Measurements from ENCODE around the gene ZNF189.
A peak's percentile ranks its signal among the peaks of the same experiment; 100 is the strongest.

ZNF189 gene

GRCh38 chr9:101394687-101395086 lies 4.0 kb upstream of the ZNF189 start:
- Histone ChIP-seq H3F3A (ENCODE audit: control insufficient read depth, insufficient read depth) (no peaks in the 10 kb centered on the region), H4K20me1 (ENCODE audit: control insufficient read depth, insufficient read depth, low read depth, low read length) (no peaks in the 10 kb centered on the region), H3K4me2 (ENCODE audit: low read length) (no peak overlapping the region), H3K79me2 (ENCODE audit: control insufficient read depth, low read length) (peaks cover 89% of the 10 kb centered on the region), H3K27ac (ENCODE audit: low read depth, low read length) (no peak overlapping the region), H3K9me3 (ENCODE audit: control insufficient read depth, insufficient read depth, low read length) (peaks cover 27% of the 10 kb centered on the region; the same call in 1 of the 2 replicates), H3K36me3 (ENCODE audit: control insufficient read depth, low read length) (peaks cover 85% of the 10 kb centered on the region), H3K9me2 (replicated peaks; ENCODE audit: control insufficient read depth, low read length) (no peaks in the 10 kb centered on the region), H3K27me3 (ENCODE audit: control insufficient read depth, low read length) (no peaks in the 10 kb centered on the region), H3K4me1 (ENCODE audit: control insufficient read depth, low read length) (peaks cover 11% of the 10 kb centered on the region), H3K4me3 (ENCODE audit: low read length) (no peak overlapping the region)
- TF ChIP-seq, protein P1, sequence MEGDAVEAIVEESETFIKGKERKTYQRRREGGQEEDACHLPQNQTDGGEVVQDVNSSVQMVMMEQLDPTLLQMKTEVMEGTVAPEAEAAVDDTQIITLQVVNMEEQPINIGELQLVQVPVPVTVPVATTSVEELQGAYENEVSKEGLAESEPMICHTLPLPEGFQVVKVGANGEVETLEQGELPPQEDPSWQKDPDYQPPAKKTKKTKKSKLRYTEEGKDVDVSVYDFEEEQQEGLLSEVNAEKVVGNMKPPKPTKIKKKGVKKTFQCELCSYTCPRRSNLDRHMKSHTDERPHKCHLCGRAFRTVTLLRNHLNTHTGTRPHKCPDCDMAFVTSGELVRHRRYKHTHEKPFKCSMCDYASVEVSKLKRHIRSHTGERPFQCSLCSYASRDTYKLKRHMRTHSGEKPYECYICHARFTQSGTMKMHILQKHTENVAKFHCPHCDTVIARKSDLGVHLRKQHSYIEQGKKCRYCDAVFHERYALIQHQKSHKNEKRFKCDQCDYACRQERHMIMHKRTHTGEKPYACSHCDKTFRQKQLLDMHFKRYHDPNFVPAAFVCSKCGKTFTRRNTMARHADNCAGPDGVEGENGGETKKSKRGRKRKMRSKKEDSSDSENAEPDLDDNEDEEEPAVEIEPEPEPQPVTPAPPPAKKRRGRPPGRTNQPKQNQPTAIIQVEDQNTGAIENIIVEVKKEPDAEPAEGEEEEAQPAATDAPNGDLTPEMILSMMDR (IDR thresholded peaks at IDR 0.05; ENCODE audit: low read depth, low read length, poor library complexity, severe bottlenecking), result no peak
- no peak for TF ChIP-seq EZH2phosphoT487 (IDR thresholded peaks at IDR 0.05; ENCODE audit: borderline replicate concordance, low read length)

- peaks cover 87% of the 10 kb centered on the region for H3K79me2 ChIP-seq (ENCODE audit: control insufficient read depth, low read length)
- no peaks in the 10 kb centered on the region for H3K27me3 ChIP-seq (ENCODE audit: control insufficient read depth, low read length)
- H3K36me3 ChIP-seq (ENCODE audit: control insufficient read depth, low read length), result peaks cover 85% of the 10 kb centered on the region
- H3K4me2 ChIP-seq (ENCODE audit: low read length), result peak overlapping the region; percentile 83
- peaks cover 27% of the 10 kb centered on the region; the same call in 1 of the 2 replicates for H3K9me3 ChIP-seq (ENCODE audit: control insufficient read depth, insufficient read depth, low read length)
- no peaks in the 10 kb centered on the region for H3F3A ChIP-seq (ENCODE audit: control insufficient read depth, insufficient read depth)
- H3K9me2 ChIP-seq (replicated peaks; ENCODE audit: control insufficient read depth, low read length), result no peaks in the 10 kb centered on the region
- peak overlapping the region; percentile 35 for H3K27ac ChIP-seq (ENCODE audit: low read depth, low read length)
- no peaks in the 10 kb centered on the region for H4K20me1 ChIP-seq (ENCODE audit: control insufficient read depth, insufficient read depth, low read depth, low read length)
- no peak for TF ChIP-seq EZH2phosphoT487 (IDR thresholded peaks at IDR 0.05; ENCODE audit: borderline replicate concordance, low read length)
- H3K4me3 ChIP-seq (ENCODE audit: low read length), result peak overlapping the region; percentile 86
- H3K4me1 ChIP-seq (ENCODE audit: control insufficient read depth, low read length), result peaks cover 26% of the 10 kb centered on the region
These were observed 944 bp upstream of the ZNF189 start for GRCh38 chr9:101397746-101398067.

GRCh38 chr9:101398930-101399642 lies 435 bp downstream of the ZNF189 start:
- Histone ChIP-seq H3K4me2 (ENCODE audit: low read length) (peak overlapping the region; percentile 69), H3K9me2 (replicated peaks; ENCODE audit: control insufficient read depth, low read length) (no peaks in the 10 kb centered on the region), H3K4me3 (ENCODE audit: low read length) (peak overlapping the region; percentile 86), H3K27ac (ENCODE audit: low read depth, low read length) (peak overlapping the region; percentile 24), H3K79me2 (ENCODE audit: control insufficient read depth, low read length) (peaks cover 73% of the 10 kb centered on the region), H3K36me3 (ENCODE audit: control insufficient read depth, low read length) (peaks cover 87% of the 10 kb centered on the region), H3K4me1 (ENCODE audit: control insufficient read depth, low read length) (peaks cover 26% of the 10 kb centered on the region), H3F3A (ENCODE audit: control insufficient read depth, insufficient read depth) (no peaks in the 10 kb centered on the region), H3K9me3 (ENCODE audit: control insufficient read depth, insufficient read depth, low read length) (peaks cover 15% of the 10 kb centered on the region; the same call in 1 of the 2 replicates), H3K27me3 (ENCODE audit: control insufficient read depth, low read length) (no peaks in the 10 kb centered on the region), H4K20me1 (ENCODE audit: control insufficient read depth, insufficient read depth, low read depth, low read length) (no peaks in the 10 kb centered on the region)
- TF ChIP-seq, protein P1 (IDR thresholded peaks at IDR 0.05; ENCODE audit: low read depth, low read length, poor library complexity, severe bottlenecking), result no peak
- no peak for TF ChIP-seq EZH2phosphoT487 (IDR thresholded peaks at IDR 0.05; ENCODE audit: borderline replicate concordance, low read length)

GRCh38 chr9:101399643-101399970 lies 956 bp downstream of the ZNF189 start:
- Histone ChIP-seq H3K4me2 (ENCODE audit: low read length) (peak overlapping the region; percentile 69), H3K27ac (ENCODE audit: low read depth, low read length) (no peak overlapping the region), H3F3A (ENCODE audit: control insufficient read depth, insufficient read depth) (no peaks in the 10 kb centered on the region), H3K9me2 (replicated peaks; ENCODE audit: control insufficient read depth, low read length) (no peaks in the 10 kb centered on the region), H3K36me3 (ENCODE audit: control insufficient read depth, low read length) (peaks cover 87% of the 10 kb centered on the region), H3K4me1 (ENCODE audit: control insufficient read depth, low read length) (peaks cover 26% of the 10 kb centered on the region), H3K4me3 (ENCODE audit: low read length) (peak overlapping the region; percentile 86), H3K27me3 (ENCODE audit: control insufficient read depth, low read length) (no peaks in the 10 kb centered on the region), H3K9me3 (ENCODE audit: control insufficient read depth, insufficient read depth, low read length) (peaks cover 12% of the 10 kb centered on the region; the same call in 1 of the 2 replicates), H3K79me2 (ENCODE audit: control insufficient read depth, low read length) (peaks cover 68% of the 10 kb centered on the region), H4K20me1 (ENCODE audit: control insufficient read depth, insufficient read depth, low read depth, low read length) (no peaks in the 10 kb centered on the region)
- TF ChIP-seq, protein P1 (IDR thresholded peaks at IDR 0.05; ENCODE audit: low read depth, low read length, poor library complexity, severe bottlenecking), result no peak
- TF ChIP-seq EZH2phosphoT487 (IDR thresholded peaks at IDR 0.05; ENCODE audit: borderline replicate concordance, low read length), result no peak

All from DOHH2 (cell line).